Measurements from ENCODE around the gene HDGFL1. TPM values are rescaled to one million over a fixed set of nuclear protein-coding genes. Genes with fewer than 3 reads are reported as not detected.

HDGFL1 gene
- total RNA-seq, 1 donor from 2014 or later: not detected

DNA sequence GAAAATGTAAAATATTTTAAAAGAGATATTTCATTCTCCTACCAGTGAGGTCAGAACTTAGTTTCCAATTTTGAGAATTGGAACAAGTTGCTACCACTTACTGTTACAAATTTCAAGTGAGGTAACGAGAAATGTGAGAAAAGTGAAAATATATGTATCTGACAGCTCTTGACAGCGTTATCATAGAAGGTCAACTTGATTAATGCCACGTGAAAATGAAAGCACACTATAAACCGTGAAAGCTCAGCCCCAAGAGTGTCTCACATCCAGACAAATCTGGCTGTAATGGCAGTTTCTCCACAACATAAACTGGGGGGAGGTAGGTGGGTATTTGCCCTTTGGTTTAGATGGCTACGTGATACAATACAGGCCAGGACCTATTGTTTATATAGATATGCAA is 13.9 kb downstream of the HDGFL1 start:
- intact Hi-C loops (cut with DNase I): no loop called here

DNA sequence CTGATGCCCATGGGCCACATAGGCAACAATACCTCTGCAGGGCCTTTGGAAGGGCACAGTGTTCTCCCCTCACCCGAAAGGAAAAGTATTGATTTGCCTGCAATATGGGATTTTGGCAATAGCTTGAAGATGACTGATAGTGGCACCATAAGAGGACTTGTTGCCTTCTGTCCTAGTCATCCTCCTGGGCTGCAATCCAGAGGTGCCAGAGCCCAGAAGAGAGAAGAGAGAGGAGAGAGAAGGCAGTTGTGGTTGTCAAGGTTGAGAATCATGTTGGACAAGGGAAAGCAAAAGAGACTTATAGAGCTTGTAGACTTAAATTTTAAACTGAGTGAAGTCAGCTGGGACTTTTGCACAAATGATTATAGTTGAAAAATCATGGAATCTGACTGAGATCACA is 14.6 kb downstream of the HDGFL1 start:
- intact Hi-C loops (cut with DNase I): no loop called here
- ATAC-seq: no peak
- no peak for DNase-seq (ENCODE audit: low spot score)

More for the DNA sequence above, 13.9 kb downstream of the HDGFL1 start:
- ATAC-seq (no peak), DNase-seq (ENCODE audit: low spot score) (no peak)

DNA sequence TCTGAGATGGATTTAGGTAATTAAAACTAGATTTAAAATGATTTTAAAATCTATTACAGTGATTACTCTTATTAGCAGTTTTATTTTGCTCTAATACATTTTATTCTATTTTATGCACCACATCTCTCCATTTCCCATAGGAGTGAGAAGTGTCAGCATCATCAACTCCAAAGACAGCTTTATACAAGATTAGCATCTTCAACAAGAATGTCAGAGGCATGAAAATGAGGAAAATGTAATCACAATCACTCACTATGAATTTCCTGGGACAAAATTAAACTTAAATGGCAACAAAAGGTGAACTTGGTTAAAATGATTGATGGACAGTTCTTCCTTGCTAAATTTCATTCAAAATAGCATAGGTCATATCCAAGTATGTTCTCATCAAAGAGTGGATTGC is 19.8 kb downstream of the HDGFL1 start:
- ATAC-seq (no peak), DNase-seq (ENCODE audit: low spot score) (no peak)
- intact Hi-C loops (cut with DNase I): no loop called here

DNA sequence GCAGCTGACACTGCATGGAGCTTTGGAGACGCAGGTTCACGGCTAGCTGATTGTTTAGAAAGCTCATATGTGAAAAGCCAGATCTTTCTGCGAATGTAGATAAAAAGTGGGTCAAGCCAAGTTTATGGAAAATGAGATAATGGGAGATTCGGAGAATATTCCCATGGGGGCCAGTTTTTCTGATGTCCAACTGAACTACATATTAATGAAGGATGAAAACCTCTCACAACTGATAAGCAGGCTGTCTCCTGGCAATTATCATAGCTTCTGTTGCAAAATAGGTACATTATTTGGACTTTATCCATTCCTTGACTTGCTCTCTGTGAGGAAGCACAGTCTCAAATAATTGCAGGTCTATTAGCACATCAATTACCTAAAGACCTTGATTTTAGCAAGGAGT is 21.1 kb downstream of the HDGFL1 start:
- ATAC-seq (no peak), DNase-seq (ENCODE audit: low spot score) (no peak)
- intact Hi-C loops (cut with DNase I): no loop called here

DNA sequence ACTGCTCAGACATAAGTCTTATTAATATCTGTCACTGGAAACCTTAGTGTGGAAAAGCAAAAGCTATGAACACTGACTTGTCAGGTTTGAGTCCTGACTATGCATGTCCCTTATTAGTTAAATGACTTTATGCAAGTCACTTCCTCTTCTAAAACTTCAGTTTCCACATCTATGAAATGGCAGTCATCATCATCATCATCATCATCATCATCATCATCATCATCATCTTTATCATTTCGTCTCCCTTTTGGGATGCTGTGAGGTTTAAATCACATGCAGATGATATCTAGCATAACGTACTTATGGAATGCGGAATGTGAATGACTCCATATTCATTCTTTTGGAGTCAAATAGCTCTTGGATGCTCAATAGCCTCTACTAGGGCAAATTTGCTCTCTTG is 24.5 kb downstream of the HDGFL1 start:
- no peak for DNase-seq (ENCODE audit: low spot score)
- no peak for ATAC-seq
- intact Hi-C loops (cut with DNase I): no loop called here

DNA sequence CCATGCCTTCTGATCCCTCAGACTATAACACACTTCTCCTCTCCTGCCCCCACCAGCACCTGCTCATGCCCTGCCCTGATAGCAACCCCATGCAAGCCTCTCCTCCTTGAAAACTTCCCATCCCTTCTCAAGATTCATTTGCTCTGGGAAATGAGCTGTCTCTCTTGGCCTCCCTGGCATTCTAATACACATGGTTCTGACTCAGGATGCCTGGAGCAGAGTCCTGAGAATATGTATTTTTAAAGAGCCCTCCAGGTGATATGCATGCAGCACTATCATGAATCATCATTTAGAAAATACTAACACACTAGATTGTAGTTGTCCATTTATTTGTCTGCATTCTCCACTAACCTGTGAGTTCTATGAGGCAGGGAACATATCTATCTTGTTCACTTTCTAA is 26.6 kb downstream of the HDGFL1 start:
- intact Hi-C loops (cut with DNase I): no loop called here
- ATAC-seq (no peak), DNase-seq (ENCODE audit: low spot score) (no peak)

DNA sequence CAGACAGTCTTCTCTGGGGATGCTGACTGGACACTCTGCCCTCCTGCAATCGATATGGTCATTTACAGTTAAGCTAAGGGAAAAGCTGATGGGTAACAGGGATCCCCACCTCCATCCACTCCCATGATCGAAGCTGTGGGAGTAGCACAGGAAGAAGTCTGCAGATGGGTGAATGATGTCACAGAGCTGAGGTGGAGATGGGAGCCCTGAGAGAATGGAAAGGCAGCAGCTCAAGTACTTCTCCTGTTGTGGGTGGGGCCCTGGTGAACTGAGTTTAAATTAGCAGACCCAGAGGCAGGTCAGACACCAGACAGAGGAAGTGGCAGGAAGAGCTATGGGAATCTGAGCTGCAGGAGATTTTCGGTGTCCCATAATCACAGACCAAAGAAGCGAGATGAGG is 29.0 kb downstream of the HDGFL1 start:
- ATAC-seq (no peak), DNase-seq (ENCODE audit: low spot score) (no peak)
- intact Hi-C loops (cut with DNase I): no loop called here

DNA sequence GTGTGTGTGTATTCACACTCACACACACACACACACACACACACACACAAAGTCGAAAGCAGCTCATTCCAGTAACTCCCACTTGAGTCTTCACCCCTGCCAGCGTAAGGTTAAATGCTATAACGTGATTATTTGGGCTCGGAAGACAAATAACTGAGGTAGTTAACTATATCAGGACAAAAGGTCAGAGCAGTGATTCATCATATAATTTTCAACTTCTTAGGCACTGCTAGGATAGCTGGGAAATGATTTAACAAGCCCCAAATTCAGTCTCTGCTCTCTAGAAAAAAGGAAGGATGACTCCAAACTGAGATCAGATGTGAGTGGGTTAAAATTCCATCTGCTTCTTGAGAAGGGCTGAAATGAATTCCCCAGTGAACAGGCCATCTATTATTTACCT is 30.7 kb downstream of the HDGFL1 start:
- DNase-seq (ENCODE audit: low spot score) (no peak), ATAC-seq (no peak)
- intact Hi-C loops (cut with DNase I): no loop called here

DNA sequence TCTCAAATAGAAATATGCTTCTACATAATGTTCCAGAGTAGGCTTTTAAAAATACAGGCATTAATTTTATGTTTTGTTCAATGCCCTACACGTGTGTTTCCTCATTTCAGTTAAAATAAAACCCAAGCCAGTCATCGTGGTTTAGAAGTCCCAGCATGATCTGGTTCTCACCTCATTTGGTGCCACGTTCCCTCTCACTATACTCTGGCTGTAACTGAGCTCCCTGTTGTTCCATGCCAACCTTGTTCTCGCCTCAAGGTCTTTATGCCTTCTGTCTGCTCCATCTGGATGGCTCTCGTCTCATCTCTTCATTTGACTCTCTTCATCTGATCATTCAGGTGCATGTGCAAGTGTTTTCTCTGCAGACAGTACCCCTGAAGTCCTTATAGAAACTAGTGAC is 32.6 kb downstream of the HDGFL1 start:
- intact Hi-C loops (cut with DNase I): no loop called here
- DNase-seq (ENCODE audit: low spot score) (no peak), ATAC-seq (no peak)

DNA sequence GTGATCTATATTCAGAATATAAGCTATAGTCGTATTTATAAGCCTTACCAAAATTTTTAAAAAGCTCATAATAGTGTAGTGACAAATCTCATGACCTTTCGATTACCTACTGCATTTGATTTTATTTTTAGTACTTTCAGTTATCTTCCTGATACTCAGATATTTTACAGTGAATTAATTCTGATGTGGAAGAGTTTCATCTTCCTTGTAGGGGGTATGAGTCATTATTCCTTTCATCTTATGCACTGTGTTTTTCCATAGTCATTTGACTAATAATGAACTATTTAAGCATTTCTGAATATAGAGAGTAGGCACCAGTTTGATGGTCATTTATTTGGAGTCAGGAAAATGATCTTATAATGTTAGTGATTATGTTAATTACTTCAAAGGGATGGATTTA is 36.4 kb downstream of the HDGFL1 start:
- ATAC-seq (no peak), DNase-seq (ENCODE audit: low spot score) (no peak)
- intact Hi-C loops (cut with DNase I): no loop called here

DNA sequence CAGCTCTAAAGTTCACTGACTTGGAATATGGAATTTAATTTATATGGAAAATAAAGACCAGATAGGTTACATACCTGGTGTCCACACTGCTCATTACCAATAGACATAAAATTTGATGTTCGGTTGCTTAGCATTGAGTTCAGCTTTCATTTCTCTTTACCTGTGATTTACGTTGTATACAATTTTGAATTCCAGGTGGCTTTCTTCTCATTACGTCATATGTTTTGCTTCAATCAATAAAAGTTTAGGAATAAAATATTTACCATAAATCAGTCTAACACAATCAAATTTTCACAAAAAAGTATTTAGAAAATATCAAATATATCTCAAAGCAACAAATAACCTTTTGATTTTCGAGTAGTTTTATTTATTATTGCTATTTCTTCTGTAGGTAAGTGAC is 40.8 kb downstream of the HDGFL1 start:
- no peak for ATAC-seq
- DNase-seq (ENCODE audit: low spot score): no peak
- intact Hi-C loops (cut with DNase I): no loop called here

DNA sequence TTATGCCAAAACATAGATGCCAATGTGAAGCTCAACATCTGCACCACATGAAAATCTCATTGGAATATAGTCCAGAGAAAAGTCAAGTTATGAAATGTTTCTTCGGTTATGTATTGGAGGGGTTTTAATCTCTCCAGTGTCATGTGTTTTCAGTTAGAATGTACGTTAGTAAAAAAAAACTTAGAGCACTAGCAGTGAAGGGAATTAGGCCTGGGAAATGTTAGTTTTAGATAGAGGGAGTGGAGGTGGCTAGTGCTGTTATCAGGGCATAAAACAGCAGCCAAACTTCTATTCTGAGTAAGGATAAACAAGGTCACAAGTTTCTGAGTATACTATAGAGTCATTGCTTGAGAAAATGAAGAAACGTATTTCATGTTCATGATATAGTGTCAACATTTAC is 42.9 kb downstream of the HDGFL1 start:
- intact Hi-C loops (cut with DNase I): no loop called here
- DNase-seq (ENCODE audit: low spot score) (no peak), ATAC-seq (no peak)

DNA sequence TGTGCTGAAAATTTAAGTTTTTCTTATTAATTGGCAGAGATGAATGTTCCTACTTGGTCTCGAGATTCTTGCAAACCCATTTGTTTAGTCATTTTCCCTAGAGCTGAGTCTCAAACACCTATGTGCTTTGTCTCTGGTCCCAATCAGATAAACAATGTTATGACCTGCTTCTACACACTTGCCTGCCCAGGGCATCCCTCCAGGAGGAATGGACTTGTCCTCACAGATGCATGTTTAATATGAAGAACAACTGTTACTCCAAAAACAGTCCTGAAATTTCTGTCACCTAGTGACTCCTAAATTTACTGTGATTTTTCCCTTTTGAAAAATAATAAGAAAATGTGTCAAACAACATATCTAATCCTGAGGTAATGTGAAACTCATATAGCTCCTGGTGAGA is 43.7 kb downstream of the HDGFL1 start:
- intact Hi-C loops (cut with DNase I): no loop called here
- DNase-seq (ENCODE audit: low spot score): no peak
- ATAC-seq: no peak

DNA sequence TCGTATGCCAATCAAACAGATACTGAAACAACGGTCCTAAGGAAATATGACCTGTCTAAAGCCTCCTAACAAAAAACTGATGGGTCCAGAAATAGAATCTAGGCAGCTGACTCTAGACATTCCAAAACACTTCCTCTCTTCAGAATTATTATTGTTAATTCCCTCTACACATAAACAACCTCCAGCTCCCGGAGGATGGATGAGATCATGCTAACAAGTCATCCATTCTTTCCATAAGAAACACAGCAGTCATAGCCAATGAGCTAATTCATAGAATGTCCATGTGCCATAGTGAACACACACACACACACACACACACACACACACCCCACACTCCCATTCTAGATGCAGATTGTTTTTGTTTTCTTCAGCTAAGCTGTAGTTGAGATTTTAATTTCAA is 44.3 kb downstream of the HDGFL1 start:
- intact Hi-C loops (cut with DNase I): no loop called here
- ATAC-seq: peak; percentile 39
- no peak for DNase-seq (ENCODE audit: low spot score)

DNA sequence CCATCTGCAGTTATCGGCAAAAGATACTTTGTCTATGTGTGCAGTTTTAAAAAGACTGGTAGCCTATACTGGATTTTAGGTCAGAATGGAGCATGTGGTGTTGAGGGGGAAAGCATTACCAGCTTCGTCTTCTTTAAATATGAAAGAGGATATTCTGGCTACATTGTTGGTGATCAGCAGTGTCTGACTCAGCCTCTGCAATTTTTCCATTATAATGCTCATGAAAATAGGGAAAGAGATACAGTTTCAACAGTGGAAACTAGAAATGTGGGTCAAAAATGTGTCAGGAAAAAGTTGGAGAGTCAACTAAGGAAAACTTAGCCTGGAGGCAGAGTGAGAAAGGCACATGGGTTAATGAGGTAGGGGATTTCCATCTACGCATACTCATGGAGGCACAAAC is 45.2 kb downstream of the HDGFL1 start:
- no peak for ATAC-seq
- no peak for DNase-seq (ENCODE audit: low spot score)
- intact Hi-C loops (cut with DNase I): no loop called here

DNA sequence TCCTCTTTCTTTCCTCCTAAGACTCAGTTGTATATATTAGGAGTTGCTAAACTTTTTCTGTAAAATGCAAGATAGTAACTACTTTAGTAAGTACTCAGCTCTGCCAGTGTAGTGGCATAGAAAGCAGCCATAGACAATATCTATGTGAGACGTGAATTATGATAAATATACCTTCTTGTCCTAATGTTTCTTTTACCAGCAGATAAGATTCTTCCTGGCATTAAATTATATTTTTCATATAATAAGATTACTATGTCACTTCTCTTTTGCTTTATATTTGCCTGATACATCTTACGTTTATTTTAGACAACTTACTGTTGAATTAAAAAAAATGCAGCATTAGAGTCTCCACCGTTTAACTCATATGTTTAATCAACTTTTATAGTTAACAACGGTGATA is 51.7 kb downstream of the HDGFL1 start:
- intact Hi-C loops (cut with DNase I): no loop called here
- ATAC-seq (no peak), DNase-seq (ENCODE audit: low spot score) (no peak)

All from sciatic nerve (tissue), 2 donors.